HG02870 (cell line): ENCODE results near the gene NAA10.

Experiments used
- ATAC-seq: cut with Tn5 transposase; IDR thresholded peaks from one replicate; pipeline ENCODE4 v1.9.1; 2021; ENCODE audit warnings: mild to moderate bottlenecking, moderate library complexity; ENCODE audit not compliant: unreplicated experiment

The NAA10 gene

DNA sequence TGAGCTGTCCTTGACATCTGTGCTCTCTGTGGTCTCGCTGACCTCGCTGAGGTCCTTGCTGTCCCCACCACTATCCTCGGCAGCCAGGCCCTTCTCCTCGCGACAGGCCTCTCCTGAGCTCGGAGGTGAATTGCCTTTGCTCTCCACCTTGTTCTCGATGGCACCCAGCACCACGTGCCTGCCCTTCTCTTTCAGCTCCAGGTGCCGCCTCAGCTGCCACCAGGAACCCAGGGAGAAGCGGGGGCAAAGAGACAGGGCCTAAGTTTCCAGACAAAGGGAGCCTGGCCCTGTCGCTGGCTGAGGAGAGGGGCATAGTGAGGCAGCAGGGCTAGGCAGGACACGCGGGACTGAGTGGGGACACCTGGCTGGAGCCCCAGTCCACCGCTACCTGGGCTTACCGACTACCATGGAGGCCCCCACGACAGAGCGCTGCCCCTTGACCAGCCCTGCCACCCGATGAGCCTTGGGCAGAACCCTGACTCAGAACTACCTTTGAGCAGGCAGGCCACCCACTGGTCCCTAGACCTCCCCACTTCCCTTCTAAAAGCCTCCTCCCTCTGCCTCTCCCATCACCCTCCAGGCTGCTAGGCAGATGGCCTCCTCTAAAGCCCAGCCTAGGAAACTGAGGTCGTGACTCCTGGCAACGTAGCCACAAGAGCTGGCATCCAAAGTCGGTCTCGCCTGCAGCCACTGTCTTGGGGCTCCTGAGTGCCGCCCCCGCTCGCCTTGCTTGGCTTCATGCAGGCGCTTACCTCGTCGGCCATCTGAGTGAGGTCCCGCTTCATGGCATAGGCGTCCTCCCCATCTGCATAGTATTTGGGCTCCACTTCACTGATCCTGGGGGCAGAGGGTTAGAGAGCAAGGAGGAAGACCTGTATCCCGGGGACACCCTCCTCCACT is 4.6 kb downstream of the NAA10 start:
- no peak for ATAC-seq

DNA sequence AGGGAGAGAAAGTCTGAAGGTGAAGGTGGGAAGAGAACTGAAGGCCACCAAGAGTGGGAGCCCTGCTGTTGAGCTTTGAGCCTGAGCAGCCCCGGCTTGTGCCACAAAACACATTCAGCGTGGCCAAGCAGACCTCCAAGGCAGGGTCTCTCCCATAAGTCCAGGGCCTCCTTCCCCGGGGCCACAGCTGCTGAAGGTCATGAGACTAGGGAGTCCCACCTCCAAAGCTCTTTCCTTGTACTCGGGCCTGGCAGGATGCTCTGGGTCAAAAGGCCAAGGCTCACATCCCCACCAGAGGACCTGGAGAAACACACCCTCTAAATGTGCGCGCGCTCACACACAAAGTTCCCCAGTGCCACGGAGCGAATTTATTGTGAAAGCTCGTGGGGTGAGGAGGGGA is 5.3 kb downstream of the NAA10 start:
- no peak for ATAC-seq

DNA sequence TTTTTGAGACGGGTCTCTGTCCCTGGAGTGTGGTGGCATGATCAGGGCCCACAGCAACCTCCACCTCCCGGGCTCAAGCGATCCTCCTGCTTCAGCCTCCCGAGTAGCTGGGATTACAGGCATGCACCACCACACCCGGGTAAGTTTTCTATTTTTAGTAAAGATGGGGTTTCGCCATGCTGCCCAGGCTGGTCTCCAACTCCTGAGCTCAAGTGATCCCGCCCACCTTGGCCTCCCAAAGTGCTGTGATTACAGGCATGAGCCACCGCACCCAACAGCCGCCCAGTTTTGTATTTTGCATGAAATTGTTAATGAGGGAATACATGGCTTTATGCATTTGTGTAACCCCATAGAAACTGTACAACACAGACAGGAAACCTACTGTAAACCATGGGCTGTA is 6.0 kb downstream of the NAA10 start:
- no peak for ATAC-seq

DNA sequence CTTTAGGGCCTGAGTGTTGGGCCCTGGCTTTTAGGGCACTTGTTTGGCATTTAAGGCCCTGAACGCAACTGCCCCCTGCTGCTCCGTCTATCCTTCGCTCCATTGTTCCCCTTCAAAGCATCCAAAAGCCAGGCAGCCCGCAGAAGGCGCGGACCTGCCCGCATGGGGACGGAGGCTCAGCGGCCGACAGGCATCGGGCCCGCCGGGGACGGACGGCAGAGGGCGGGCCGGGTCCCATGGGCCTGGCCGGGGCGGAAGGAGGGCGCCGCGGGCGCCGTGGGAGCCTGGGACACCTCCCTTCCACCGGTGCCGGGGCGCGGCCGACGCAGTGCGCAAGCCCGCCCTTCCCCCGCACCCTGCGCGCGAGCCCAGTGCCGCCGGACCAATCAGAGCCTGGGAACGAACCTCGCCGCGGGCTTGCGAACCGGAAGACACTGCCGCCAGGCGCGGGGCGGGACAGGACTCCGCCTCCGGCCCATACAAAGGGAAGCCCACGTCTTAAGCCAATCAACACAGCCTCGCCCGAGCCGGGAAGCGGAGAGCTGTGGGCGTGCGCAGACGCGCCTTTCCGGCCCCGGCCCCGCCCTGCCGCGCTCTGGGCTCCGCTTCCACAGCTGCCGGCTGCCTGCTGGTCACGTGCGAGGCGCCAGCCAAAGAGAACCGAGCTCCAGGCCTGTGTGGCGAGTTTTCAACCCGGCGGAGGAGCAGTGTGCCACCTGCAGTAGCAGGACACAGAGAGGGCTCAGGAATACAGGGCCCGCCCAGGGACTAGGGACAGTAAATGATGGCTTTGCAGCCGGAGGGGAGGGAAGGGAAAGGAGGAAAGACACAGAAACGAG is 6.7 kb downstream of the NAA10 start:
- ATAC-seq = peak; percentile 86

DNA sequence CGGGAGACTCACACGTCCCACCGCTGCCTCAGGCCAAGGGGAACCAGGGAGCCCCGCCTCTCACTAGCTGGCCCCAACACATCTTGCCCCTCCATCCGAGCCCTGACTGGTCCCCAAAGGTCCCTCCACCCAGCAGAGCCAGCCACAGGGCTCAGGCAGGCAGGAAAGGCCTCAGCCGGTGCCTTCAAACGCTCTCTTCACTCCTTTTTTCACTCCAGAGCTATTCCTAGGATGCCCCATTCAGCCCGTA is 7.2 kb downstream of the NAA10 start:
- no peak for ATAC-seq

DNA sequence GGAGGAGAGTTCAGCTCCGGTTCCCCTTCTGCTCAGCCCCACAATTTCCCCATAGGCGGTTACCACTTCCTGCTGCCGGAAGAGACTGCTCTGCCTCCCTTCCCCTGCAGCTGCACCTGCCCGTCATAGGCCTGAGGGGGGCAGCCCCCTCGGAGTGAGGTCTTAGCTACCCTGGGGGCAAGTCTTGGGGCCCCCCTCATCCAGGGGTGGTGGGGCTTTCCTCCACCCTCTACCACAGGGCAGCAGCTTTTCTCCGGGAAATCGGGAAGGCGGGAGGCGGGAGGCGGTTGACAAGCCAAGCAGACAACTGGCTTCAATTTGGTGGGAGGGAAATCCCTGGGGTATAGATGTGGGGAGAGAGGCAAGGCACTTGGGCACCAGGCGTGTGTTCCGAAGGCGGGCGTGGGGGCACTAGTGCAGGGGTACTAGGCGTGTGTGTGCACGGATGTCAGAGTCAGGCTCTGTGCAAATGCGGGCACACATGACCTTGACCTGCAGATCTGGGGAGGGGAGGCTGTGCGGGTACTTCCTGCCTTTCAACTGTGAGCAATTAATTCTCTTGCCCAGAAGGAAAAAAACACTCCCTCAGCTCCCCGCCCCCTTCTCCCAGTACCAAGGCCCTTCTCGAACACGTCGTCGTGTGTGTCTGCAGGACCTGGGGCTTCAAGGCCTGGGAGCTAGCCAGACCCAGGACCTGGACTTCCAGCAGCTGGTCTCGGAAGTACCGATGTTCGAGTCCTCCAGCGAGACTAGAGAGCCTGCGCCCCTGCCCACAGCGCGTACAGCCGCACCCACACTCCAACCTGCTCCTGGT is 7.8 kb downstream of the NAA10 start:
- peak; percentile 34 for ATAC-seq

DNA sequence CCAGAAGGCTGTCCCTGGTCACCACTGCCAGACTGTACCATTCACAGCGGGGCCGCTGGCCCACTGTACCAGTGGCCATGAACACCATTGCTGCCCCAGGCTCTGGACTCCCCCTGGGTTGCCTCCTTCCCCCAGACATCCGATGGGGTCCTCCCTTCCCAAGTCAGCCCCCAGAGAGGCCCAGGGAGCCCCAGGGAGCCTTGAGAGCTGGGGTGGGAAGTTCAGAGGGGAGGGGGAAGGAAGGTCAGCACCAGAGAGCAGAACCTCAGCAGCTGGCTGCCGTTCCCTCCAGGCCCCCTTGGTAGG is 8.3 kb downstream of the NAA10 start:
- ATAC-seq = no peak

DNA sequence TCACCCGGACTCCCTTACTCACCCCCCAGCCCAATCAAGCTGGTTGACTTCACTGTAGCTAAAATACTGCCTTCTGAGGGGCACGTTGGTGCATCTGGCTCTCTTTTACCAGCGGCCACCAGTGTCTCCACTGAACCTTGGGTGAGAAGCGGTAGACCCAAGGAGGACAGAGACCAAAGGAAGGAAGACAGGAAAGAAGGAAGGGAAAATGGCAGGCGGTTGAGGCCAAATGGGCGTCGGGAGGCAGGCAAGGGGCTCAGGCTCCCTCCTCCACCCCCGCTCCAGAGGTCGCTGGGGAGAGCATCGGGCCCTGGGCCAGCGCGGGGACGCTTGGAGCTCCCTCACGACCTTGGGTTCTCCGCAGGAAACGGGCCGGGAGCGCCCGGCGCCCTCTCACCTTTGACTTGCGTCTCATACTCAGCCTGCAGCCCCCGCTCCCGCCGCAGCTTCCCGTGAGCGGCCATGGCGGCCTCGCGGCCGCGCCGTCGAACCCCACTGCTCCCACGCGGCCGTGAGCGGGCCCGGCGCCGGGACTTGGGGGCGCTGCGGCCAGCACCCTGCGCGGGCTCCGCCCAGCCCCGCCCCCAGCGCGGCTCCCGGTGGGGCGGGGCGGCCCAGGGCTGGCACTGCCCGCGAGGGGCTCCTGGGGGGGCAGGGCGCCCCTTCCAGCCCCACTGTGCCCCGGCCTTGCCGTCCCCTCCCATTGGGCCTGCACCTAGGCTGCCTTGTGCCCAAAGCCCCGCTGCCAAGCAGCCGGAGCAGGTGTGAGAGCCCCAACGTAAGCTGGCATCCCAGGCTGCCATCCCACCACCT is 8.9 kb downstream of the NAA10 start, which contains the start of gene ARHGAP4:
Gene ARHGAP4 (minus strand): TSS at position 526 of the 813 bp plus-strand sequence. CDS start 62 bp downstream, at position 464.
- ATAC-seq = no peak

DNA sequence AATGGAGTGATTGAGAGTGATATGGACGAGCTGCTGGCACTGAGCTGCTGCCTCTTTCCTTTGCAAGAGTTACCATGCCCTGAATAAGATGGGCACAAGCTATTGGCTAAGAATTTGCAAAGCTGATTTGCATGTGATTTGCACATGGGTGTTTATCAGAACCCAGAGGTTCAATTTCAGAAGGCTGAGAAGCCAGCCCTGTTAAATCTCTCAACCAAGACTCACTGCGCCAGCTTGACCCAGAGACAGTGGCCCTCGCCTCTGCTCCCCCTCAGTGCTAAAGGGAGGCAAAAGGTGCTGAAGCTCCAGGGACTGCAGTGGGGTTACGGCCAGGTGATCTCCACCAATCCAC is 9.5 kb downstream of the NAA10 start:
- no peak for ATAC-seq

DNA sequence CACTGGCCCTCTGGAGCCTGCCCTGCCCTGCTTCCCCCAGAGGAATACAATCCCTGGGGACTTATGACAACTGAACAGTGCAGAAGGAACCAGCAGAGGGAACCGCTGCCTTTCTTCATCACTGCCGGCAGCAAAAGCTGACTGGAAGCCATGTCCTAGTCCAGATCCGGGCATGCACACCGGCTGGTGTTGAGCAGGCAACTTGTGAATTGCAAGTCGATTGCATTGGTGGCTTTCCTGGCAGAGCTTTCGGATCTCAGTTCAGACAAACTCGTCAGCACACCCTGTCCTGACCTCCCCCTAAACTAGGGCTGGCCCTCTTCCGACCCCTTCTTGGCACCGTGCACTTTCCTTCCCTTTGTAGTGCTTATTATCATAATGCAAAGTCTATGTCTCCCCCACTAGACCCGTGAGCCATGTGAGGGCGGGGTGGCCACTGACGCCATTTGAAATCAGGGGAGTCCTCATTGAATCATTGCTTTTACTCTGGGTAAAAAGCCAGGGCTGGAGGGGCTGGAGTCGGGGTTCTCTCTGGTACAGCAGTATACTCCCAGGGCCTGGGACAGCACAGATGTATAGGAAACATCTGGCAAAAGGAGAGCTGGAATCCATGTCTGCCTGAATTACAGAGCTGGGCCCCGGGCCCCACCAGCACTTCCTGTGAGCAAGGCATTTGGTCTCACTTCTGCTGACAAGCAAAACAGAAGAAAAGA is 10.5 kb downstream of the NAA10 start:
- no peak for ATAC-seq

DNA sequence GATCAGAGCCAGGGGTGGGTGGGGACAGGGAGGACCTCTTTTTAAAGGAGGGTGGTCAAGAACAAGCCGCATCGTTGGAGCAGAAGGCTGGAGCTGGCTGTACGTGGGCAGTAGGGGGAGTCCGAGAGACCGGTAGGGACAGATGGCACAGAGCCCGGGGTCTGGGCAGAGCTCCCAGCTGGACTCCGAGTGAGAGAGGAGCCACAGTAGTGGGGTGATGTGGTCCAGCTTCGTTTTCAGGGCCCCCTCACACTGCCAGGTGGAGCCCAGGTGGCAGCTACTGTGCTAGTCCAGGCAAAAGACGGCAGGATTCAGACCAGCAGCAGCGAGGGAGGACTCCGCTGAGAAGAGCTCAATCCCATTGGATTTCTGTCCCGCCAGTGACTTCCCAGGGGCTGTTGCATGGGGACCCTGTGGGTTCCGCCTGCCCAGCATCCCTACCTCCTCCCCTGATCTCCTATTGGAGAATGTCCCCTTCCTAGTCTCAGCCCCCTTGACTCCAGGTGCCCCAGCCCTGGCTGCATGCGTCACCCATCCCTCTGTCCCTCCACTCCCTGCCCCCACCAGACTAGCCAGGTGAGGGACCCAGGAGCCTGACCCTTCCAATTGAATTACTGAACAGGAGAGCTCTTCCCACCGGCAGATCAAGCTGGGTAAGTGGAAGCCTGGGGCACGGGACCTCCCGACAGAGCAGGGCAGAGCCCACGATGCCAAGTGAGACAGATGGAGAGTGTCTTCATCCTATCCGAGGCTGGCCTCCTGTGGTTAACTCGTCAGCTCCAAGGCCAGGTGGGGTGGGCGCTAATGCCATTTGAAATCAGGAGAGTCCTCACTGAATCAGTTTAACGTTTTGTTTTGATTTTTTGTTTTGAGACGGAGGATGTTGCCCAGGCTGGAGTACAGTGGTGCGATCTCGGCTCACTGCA is 11.6 kb downstream of the NAA10 start:
- no peak for ATAC-seq

DNA sequence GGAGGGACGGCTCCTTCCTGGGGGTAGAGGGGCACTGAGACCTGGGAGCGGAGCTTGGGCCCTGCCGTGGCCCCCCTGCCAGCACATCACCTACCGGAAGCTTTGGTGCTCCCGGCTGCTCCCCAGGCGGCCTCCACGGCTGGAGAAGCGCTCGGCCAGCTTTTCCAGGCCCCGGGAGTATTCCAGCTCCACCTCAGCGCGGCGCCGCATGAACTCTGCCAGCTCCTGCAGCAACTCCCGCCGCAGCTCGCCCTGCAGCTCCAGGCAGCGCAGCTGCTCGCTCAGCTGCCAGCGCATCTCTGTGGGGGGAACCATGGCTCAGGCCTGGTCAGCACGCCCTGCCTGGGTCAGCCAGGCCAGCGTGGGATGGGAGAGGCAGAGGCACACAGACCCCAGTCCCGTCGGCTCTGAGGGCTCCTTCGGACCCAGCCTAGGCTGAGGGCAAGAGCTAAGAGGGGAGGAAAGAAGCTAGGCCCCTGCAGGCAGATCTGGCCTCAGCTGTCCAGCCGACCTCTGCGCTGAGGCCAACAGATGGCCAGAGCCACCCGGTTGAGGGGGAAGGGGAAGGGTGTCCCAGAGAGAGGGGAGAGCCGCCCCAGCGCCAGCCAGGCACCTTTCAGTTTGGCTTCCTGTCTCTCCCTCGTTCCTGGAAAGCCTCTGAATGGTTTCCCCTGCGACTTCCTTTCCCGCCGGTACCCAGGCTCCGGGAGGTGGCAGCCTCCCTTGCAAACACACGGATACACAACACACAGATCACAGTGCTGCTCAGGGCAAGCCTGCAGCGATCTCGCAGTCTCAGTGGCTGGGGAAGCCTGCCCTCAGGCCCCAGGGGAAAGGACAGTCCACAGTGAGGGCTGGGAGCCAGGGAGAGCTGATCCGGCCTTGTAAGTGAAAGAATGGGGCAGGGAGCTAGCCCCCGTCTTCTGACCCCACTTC is 13.1 kb downstream of the NAA10 start:
- no peak for ATAC-seq

DNA sequence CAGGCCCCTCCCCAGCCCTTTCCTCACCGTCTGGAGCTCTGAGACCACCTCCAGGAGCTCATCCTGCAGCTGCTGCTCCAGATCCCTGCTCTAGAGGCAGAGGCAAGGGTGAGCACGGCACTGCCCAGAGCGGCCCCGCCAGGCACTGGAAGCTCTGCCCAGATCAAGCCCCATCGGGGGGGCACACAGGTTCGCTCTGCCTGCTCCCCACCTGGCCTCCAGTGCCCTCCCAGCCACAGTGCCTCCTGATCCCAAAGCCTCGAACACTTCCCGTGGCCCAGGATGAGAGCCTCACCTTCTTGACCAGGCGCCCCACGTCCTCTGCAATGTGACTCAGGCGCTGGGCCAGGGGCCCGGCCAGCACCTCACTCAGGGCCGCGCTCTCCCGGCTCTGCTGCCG is 13.8 kb downstream of the NAA10 start:
- ATAC-seq = no peak

DNA sequence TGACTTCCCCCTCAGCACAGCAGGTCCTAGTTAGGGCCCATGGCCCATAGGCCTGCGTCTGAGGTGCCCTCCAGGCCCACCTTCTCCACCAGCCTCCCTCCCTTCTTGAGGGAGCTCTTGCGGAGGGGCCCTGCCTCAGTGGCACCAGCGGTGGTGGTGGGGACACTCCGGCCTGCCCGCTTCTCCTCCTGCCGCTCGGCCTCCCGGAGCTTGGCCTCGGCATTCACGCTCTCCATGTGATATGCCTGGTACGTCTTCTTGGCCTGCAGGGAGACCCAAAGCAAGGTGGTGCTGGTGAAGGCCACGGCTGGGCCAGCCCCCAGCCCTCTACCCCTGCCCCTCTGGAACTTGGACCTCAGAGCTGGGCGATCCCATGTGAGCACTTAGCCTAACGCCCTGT is 14.3 kb downstream of the NAA10 start:
- no peak for ATAC-seq

DNA sequence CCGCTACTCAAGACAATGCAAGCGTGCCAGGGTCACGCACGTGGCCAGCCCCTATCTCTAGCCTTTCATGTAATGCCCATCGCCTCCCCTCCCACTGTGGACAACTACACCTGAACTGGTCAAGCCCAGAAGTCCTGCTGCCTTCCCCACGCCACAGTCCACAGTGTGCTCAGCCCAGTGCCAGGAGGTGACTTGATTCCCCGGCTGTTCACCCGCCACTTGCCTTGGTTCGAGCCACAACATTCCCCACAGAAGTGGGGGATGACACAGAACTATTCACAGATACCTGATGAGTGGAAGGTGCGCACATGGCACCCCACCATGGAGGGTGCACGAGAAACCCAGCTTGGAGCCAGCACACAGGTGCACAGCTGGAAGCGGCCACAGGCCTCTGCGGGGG is 15.6 kb downstream of the NAA10 start:
- no peak for ATAC-seq

DNA sequence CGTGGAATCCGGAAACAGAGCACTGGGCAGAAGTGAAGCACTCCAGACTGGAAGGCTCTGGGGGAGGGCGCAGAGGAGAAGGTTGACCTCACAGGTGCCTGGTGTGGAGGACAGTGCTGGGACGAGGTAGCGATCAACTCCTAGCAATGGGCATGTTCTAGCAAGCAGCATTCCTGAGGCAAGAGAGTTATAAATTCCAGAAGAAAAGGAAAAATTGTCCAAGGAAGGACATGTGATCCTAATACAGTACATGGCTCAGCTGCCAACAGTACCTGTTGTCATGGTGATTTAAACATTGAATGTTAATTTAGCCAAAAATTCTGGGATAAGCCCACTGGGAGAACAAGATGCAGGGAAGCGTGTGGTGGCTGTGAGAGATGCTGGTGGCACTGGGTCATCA is 17.0 kb downstream of the NAA10 start:
- ATAC-seq = no peak

DNA sequence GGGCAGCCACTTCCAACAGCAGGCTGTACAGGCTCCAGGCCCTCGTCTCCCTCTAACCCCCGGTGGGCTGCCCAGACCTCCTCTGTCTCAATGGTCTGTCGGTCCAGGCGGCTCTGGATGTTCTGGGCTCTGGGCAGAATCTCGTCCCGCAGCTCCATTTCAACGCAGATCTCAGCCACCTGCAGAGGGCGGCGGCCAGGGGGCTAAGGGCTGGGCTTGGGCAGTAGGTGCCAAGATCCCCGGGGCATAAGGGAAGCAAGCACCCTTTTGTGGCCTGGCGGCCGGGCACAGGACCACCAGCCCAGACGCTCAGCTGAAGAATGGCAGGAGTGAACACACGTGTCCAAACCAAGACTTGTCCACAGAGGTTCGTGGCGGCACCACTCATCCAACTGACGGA is 21.1 kb downstream of the NAA10 start:
- ATAC-seq = no peak

DNA sequence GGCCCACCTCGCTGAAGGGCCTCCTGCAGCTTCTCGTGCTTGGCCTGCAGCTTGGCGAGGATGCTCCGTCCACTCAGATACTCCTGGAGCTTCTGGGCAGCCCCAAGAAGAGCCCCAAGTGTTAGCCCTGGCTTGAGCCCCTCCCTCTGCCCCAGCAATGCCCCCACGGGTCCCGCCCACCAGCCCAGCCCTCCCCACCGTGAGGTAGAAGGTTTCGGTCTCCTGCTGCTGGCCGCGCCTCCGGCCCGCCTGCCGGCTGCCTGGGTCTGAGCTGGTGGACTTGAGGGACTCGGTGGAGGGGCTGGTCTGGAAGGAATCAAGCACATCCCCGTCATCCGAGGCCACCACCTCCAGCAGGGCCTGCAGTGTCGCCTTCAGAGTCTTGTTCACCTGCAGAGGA is 21.6 kb downstream of the NAA10 start:
- no peak for ATAC-seq
